ENCODE measurements around the gene TBX10. TPM values are rescaled to one million over a fixed set of nuclear protein-coding genes. Genes with fewer than 3 reads are reported as not detected.

The TBX10 gene
- total RNA-seq, 1 donor from 2014 or later, result not detected

GRCh38 chr11:67665541-67666302 lies 26.2 kb upstream of the TBX10 start:
- H3K4me3 Mint-ChIP-seq, result no peak overlapping the region
- DNase-seq (ENCODE audit: low spot score in 2 of 2, unreplicated experiment in 2 of 2), result no peak

GRCh38 chr11:67664696-67665540 lies 25.4 kb upstream of the TBX10 start:
- Mint-ChIP-seq H3K9me3 (no peaks in the 10 kb centered on the region), H3K4me1 (no peaks in the 10 kb centered on the region), H3K27me3 (ENCODE audit: low read depth) (no peaks in the 10 kb centered on the region), H3K4me3 (no peak overlapping the region), H3K27ac (no peak overlapping the region), H3K36me3 (no peaks in the 10 kb centered on the region)
- no peak for DNase-seq (ENCODE audit: low spot score in 2 of 2, unreplicated experiment in 2 of 2)
- TF ChIP-seq CTCF (IDR thresholded peaks at IDR 0.05; ENCODE audit: unreplicated experiment), result no peak

More at GRCh38 chr11:67665541-67666302, 26.2 kb upstream of the TBX10 start:
- Mint-ChIP-seq H3K36me3 (no peaks in the 10 kb centered on the region), H3K27ac (no peak overlapping the region), H3K4me1 (no peaks in the 10 kb centered on the region), H3K27me3 (ENCODE audit: low read depth) (no peaks in the 10 kb centered on the region), H3K9me3 (no peaks in the 10 kb centered on the region)
- no peak for TF ChIP-seq CTCF (IDR thresholded peaks at IDR 0.05; ENCODE audit: unreplicated experiment)

GRCh38 chr11:67664213-67664585 lies 24.6 kb upstream of the TBX10 start:
- H3K36me3 Mint-ChIP-seq, result no peaks in the 10 kb centered on the region
- H3K4me1 Mint-ChIP-seq, result no peaks in the 10 kb centered on the region
- H3K27me3 Mint-ChIP-seq (ENCODE audit: low read depth), result no peaks in the 10 kb centered on the region
- H3K9me3 Mint-ChIP-seq, result no peaks in the 10 kb centered on the region
- TF ChIP-seq CTCF (IDR thresholded peaks at IDR 0.05; ENCODE audit: unreplicated experiment), result no peak
- H3K4me3 Mint-ChIP-seq, result no peak overlapping the region
- DNase-seq (ENCODE audit: low spot score in 2 of 2, unreplicated experiment in 2 of 2), result no peak
- no peak overlapping the region for H3K27ac Mint-ChIP-seq

- no peak for TF ChIP-seq CTCF (IDR thresholded peaks at IDR 0.05; ENCODE audit: unreplicated experiment)
- Mint-ChIP-seq H3K36me3 (no peaks in the 10 kb centered on the region), H3K27me3 (ENCODE audit: low read depth) (no peaks in the 10 kb centered on the region), H3K27ac (no peak overlapping the region), H3K4me1 (peaks cover 4% of the 10 kb centered on the region), H3K9me3 (no peaks in the 10 kb centered on the region), H3K4me3 (no peak overlapping the region)
- DNase-seq (ENCODE audit: low spot score in 2 of 2, unreplicated experiment in 2 of 2), result no peak
Observed at GRCh38 chr11:67663532-67664212, 24.1 kb upstream of the TBX10 start.

- no peak for DNase-seq (ENCODE audit: low spot score in 2 of 2, unreplicated experiment in 2 of 2)
- TF ChIP-seq CTCF (IDR thresholded peaks at IDR 0.05; ENCODE audit: unreplicated experiment), result no peak
- no peak overlapping the region for H3K27ac Mint-ChIP-seq
- no peak overlapping the region for H3K4me3 Mint-ChIP-seq
- H3K4me1 Mint-ChIP-seq, result peaks cover 6% of the 10 kb centered on the region
- no peaks in the 10 kb centered on the region for H3K9me3 Mint-ChIP-seq
- H3K27me3 Mint-ChIP-seq (ENCODE audit: low read depth), result no peaks in the 10 kb centered on the region
- no peaks in the 10 kb centered on the region for H3K36me3 Mint-ChIP-seq
Observed at GRCh38 chr11:67662835-67663531, 23.4 kb upstream of the TBX10 start.

Data from mesothelial cell of epicardium (in vitro differentiated cells).